PFSK-1 (cell line): ENCODE results near the gene ZNF823.

Experiments
- POLR2AphosphoS5 ChIP-seq: IDR thresholded peaks from 2 replicates; pipeline ENCODE4 v1.6.1; 2012; ENCODE audit warnings: low read depth, mild to moderate bottlenecking, control low read depth, low read length, moderate library complexity
- SIN3A ChIP-seq: IDR thresholded peaks from 2 replicates; pipeline ENCODE4 v1.6.1; 2012; ENCODE audit warnings: mild to moderate bottlenecking, low read length, moderate library complexity, borderline replicate concordance; ENCODE audit not compliant: insufficient read depth
- TF ChIP-seq, protein P1 (sequence below), 2 experiments: IDR thresholded peaks; 2 replicates each; pipeline versions ENCODE4 v1.6.1 to v1.8.0; 2011 to 2012; ENCODE audit warnings: low read depth in 2 of 2, low read length in 2 of 2, control low read depth in 1 of 2, inconsistent platforms in 1 of 2, mild to moderate bottlenecking in 1 of 2, moderate library complexity in 1 of 2; ENCODE audit not compliant: insufficient read depth in 1 of 2

DNA sequence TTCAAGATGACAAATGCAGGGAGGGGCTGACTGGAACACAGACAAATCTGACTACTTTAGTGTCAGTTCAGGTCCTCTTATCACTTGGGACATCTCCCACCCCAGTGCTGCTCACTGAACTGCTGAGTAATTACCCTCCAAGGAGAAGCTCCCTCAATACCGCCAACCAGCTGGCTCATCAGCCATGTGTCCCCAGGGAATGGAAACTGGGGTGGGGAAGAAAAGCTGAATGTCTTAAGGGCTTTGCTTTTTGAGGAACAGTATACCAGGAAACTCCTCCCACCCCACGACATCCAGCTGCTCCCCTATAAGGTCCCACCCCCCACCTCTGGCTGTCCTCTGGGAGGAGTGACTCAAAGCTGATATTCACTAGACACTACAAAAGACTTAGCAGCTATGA lies 2.0 kb downstream of the ZNF823 start:
- TF ChIP-seq, protein P1, sequence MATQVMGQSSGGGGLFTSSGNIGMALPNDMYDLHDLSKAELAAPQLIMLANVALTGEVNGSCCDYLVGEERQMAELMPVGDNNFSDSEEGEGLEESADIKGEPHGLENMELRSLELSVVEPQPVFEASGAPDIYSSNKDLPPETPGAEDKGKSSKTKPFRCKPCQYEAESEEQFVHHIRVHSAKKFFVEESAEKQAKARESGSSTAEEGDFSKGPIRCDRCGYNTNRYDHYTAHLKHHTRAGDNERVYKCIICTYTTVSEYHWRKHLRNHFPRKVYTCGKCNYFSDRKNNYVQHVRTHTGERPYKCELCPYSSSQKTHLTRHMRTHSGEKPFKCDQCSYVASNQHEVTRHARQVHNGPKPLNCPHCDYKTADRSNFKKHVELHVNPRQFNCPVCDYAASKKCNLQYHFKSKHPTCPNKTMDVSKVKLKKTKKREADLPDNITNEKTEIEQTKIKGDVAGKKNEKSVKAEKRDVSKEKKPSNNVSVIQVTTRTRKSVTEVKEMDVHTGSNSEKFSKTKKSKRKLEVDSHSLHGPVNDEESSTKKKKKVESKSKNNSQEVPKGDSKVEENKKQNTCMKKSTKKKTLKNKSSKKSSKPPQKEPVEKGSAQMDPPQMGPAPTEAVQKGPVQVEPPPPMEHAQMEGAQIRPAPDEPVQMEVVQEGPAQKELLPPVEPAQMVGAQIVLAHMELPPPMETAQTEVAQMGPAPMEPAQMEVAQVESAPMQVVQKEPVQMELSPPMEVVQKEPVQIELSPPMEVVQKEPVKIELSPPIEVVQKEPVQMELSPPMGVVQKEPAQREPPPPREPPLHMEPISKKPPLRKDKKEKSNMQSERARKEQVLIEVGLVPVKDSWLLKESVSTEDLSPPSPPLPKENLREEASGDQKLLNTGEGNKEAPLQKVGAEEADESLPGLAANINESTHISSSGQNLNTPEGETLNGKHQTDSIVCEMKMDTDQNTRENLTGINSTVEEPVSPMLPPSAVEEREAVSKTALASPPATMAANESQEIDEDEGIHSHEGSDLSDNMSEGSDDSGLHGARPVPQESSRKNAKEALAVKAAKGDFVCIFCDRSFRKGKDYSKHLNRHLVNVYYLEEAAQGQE (IDR thresholded peaks at IDR 0.05; ENCODE audit: insufficient read depth in 1 of 2, low read depth in 2 of 2, low read length in 2 of 2), result no peak
- TF ChIP-seq SIN3A (no peak), POLR2AphosphoS5 (no peak)
